Esophagus muscularis mucosa (tissue), 4 donors: ENCODE measurements around the gene LRRTM4. TPM values are rescaled to one million over a fixed set of nuclear protein-coding genes. Genes with fewer than 3 reads are reported as not detected.

Source experiments
- small RNA-seq, 3 donors: library from RNA; depleted of rRNA; stranded (forward); fragments of <200 nt; gene quantifications; one replicate each; pipeline ENCODE3, GENCODE V24; 2016
- total RNA-seq, 4 donors: library from RNA; depleted of rRNA; stranded (reverse); fragments of >200 nt; gene quantifications; one replicate each; pipeline versions ENCODE4 v1.1.0 to v1.2.1, GENCODE V29; 2016

Gene LRRTM4
- total RNA-seq, 4 donors from 2014 or later, result 0.17 to 0.97 (median 0.41) TPM

Small RNAs within 50 kb of the gene (small RNA-seq; reads per million reads assigned to genes)
- gene RNA5SP98, result 0 to 0.19 (median 0) reads per million in 3 donors
